ENCODE measurements around the gene ACACB. TPM values are rescaled to one million over a fixed set of nuclear protein-coding genes. Genes with fewer than 3 reads are reported as not detected.

The ACACB gene
- polyA plus RNA-seq, 1 donor from 2014 or later: 0.22 TPM

DNA sequence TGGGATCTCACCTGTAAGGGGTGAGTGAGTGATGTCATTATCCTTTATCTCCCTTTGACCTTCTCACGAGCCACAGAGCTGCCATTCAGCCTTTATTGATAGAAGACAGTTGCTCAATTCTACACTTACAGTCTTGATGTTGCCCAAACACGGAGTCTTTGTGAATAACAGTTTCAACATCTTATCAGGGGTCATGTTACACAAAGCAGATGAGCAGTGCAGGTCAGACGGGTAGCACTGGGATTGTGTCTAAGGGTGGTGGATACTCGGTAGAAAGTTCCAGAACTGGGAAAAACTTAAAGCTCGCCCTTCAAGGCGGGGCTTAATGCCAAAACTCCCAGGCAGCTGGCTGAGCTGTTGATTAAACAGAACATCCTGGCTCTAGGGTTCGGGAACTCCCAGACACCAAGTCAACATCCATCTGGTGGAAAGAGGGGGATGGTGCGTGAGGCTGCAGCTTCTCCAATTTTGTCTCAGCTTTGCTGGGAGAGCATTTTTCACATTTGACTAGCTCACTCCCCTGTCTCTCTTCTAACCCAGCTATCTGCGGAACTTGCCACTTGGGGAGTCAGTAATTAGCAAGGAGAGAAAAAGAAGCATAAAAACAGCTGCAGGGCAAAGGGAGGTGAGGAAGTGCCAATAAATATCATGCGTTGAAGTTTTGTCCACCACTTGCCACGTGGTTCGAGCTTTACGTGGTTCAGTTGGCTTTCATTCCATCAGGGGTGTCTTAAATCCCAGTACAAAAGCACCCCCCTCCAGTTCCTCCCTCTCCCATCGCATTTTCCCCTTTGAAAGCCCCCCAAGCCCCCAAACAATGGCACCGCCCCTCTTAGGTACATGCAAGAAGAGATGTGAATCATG, 161.7 kb downstream of the ACACB start:
- H3K79me2 ChIP-seq (replicated peaks; ENCODE audit: insufficient read depth, low read length): no peaks in the 10 kb centered on the region
- no peak overlapping the region for H3K27ac ChIP-seq (ENCODE audit: low read length)
- H2AFZ ChIP-seq (ENCODE audit: low read depth, low read length): no peak overlapping the region
- H3K9ac ChIP-seq (ENCODE audit: low read length): no peak overlapping the region
- H4K20me1 ChIP-seq (ENCODE audit: insufficient read depth): no peaks in the 10 kb centered on the region
- H3K36me3 ChIP-seq (ENCODE audit: insufficient read depth, low read length): no peaks in the 10 kb centered on the region
- no peaks in the 10 kb centered on the region for H3F3A ChIP-seq (ENCODE audit: insufficient read depth, low read length, poor library complexity, severe bottlenecking)
- H3K4me3 ChIP-seq (ENCODE audit: low read length): no peak overlapping the region
- H3K9me3 ChIP-seq (ENCODE audit: low read length): no peaks in the 10 kb centered on the region
- no peaks in the 10 kb centered on the region for H3K9me2 ChIP-seq (ENCODE audit: insufficient read depth, low read length)
- no peaks in the 10 kb centered on the region for H3K27me3 ChIP-seq (ENCODE audit: insufficient read depth, low read depth, low read length)
- TF ChIP-seq POLR2AphosphoS5 (IDR thresholded peaks at IDR 0.05): no peak
- TF ChIP-seq EP300 (conservative IDR thresholded peaks at IDR 0.05; ENCODE audit: poor library complexity, severe bottlenecking): no peak
- no peak for TF ChIP-seq REST (IDR thresholded peaks at IDR 0.05; ENCODE audit: borderline replicate concordance)
- TF ChIP-seq RAD21 (conservative IDR thresholded peaks at IDR 0.05): no peak
- TF ChIP-seq MXI1 (conservative IDR thresholded peaks at IDR 0.05; ENCODE audit: poor library complexity, severe bottlenecking): no peak
- TF ChIP-seq, protein P1, sequence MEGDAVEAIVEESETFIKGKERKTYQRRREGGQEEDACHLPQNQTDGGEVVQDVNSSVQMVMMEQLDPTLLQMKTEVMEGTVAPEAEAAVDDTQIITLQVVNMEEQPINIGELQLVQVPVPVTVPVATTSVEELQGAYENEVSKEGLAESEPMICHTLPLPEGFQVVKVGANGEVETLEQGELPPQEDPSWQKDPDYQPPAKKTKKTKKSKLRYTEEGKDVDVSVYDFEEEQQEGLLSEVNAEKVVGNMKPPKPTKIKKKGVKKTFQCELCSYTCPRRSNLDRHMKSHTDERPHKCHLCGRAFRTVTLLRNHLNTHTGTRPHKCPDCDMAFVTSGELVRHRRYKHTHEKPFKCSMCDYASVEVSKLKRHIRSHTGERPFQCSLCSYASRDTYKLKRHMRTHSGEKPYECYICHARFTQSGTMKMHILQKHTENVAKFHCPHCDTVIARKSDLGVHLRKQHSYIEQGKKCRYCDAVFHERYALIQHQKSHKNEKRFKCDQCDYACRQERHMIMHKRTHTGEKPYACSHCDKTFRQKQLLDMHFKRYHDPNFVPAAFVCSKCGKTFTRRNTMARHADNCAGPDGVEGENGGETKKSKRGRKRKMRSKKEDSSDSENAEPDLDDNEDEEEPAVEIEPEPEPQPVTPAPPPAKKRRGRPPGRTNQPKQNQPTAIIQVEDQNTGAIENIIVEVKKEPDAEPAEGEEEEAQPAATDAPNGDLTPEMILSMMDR (IDR thresholded peaks at IDR 0.05; ENCODE audit: poor library complexity, severe bottlenecking): no peak
- TF ChIP-seq EZH2 (IDR thresholded peaks at IDR 0.05; ENCODE audit: borderline replicate concordance, insufficient read depth, low read length, poor library complexity, severe bottlenecking): no peak
- TF ChIP-seq TAF1 (IDR thresholded peaks at IDR 0.05; ENCODE audit: low read depth): no peak
- TF ChIP-seq SMC3 (conservative IDR thresholded peaks at IDR 0.05; ENCODE audit: poor library complexity): no peak
- H3K4me2 ChIP-seq (ENCODE audit: low read length): no peak overlapping the region

DNA sequence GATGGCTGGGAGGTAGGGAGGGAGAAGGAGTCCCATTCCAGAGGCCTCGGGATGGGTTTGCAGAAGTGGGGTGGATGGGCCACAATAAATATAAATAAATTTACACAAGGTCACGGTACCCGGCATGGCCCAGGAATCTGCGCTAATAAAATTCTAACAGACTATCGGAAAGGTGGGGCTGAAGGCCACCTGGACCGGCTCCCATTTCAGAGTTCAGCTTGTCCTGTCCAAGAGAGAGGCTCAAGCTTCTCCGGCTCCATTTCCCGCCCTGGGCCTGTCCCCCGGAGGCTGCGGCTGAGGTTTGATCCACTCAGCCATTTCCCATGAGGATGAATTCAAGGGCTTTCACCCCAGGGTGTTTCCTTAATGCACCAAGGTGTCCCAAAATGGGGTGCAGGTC, 162.5 kb downstream of the ACACB start:
- no peak overlapping the region for H2AFZ ChIP-seq (ENCODE audit: low read depth, low read length)
- no peaks in the 10 kb centered on the region for H3F3A ChIP-seq (ENCODE audit: insufficient read depth, low read length, poor library complexity, severe bottlenecking)
- TF ChIP-seq, protein P1 (IDR thresholded peaks at IDR 0.05; ENCODE audit: poor library complexity, severe bottlenecking): no peak
- TF ChIP-seq RAD21 (conservative IDR thresholded peaks at IDR 0.05) (no peak), EP300 (conservative IDR thresholded peaks at IDR 0.05; ENCODE audit: poor library complexity, severe bottlenecking) (no peak), SMC3 (conservative IDR thresholded peaks at IDR 0.05; ENCODE audit: poor library complexity) (no peak), POLR2AphosphoS5 (IDR thresholded peaks at IDR 0.05) (no peak), EZH2 (IDR thresholded peaks at IDR 0.05; ENCODE audit: borderline replicate concordance, insufficient read depth, low read length, poor library complexity, severe bottlenecking) (no peak), REST (IDR thresholded peaks at IDR 0.05; ENCODE audit: borderline replicate concordance) (no peak), MXI1 (conservative IDR thresholded peaks at IDR 0.05; ENCODE audit: poor library complexity, severe bottlenecking) (no peak), TAF1 (IDR thresholded peaks at IDR 0.05; ENCODE audit: low read depth) (no peak)
- H3K27me3 ChIP-seq (ENCODE audit: insufficient read depth, low read depth, low read length): no peaks in the 10 kb centered on the region
- H3K9me2 ChIP-seq (ENCODE audit: insufficient read depth, low read length): no peaks in the 10 kb centered on the region
- no peak overlapping the region for H3K4me2 ChIP-seq (ENCODE audit: low read length)
- no peaks in the 10 kb centered on the region for H3K79me2 ChIP-seq (replicated peaks; ENCODE audit: insufficient read depth, low read length)
- no peak overlapping the region for H3K27ac ChIP-seq (ENCODE audit: low read length)
- H3K36me3 ChIP-seq (ENCODE audit: insufficient read depth, low read length): no peaks in the 10 kb centered on the region
- no peak overlapping the region for H3K4me3 ChIP-seq (ENCODE audit: low read length)
- no peaks in the 10 kb centered on the region for H4K20me1 ChIP-seq (ENCODE audit: insufficient read depth)
- H3K9ac ChIP-seq (ENCODE audit: low read length): no peak overlapping the region
- H3K9me3 ChIP-seq (ENCODE audit: low read length): no peaks in the 10 kb centered on the region

Data from neural cell (in vitro differentiated cells).